Lower leg skin (tissue), 3 donors: Measurements from ENCODE around the gene PLGRKT.
"Not testable (repeated sequence)": the region's sequence is repeated elsewhere in the genome, so short reads cannot be mapped to it uniquely, and the experiment has no call there.

Experiments
- CTCF ChIP-seq, 3 donors: fragments of 450-650 bp; IDR thresholded peaks; one replicate each; pipeline ENCODE4 v1.5.1; 2016; ENCODE audit warnings: antibody characterized with exemption in 3 of 3, mild to moderate bottlenecking in 3 of 3, moderate library complexity in 2 of 3
- POLR2A ChIP-seq, 2 donors: fragments of 450-650 bp; IDR thresholded peaks; one replicate each; pipeline ENCODE4 v1.6.1; 2016 to 2017; ENCODE audit warnings: antibody characterized with exemption in 2 of 2, mild to moderate bottlenecking in 1 of 2, moderate library complexity in 1 of 2

- not testable (repeated sequence) for TF ChIP-seq CTCF, POLR2A (IDR thresholded peaks at IDR 0.05)
These were observed 37.9 kb upstream of the PLGRKT start for GRCh38 chr9:5475611-5476010.
